DMS53 treated with DMSO at 0.1 percent for 48 hours (cell line): Measurements from ENCODE around the gene LANCL1.

Source experiments
- DNase-seq: peaks from one replicate; lab custom pipeline; 2025; ENCODE audit not compliant: unreplicated experiment; lab: John Stamatoyannopoulos, UW

The LANCL1 gene

GRCh38 chr2:210476194-210477128 is at the start of gene LANCL1:
Gene LANCL1, minus strand, starts transcription at chr2:210476759. Its CDS starts 363 bp downstream, at chr2:210476396.
- DNase-seq = peak; percentile 69

DNA sequence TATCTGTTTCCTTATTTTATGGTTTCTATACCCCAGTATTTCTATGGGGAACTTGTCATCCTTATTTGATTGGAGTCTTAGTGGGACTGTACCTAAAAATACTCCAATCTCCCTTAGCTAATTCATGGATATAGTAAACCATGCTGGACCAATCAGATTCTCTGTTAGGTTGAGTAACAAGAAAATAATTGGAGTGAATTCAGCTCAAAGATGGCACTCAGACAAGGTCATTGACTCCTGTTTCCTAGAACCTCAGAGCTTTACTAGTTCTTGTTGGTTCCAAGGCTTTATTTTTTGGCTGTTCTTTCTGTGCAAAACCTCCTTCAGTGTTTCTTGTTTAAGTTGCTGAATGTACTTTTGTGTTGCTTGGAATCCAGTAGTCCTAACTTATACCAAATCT is 48.0 kb upstream of the LANCL1 start:
- DNase-seq = no peak

DNA sequence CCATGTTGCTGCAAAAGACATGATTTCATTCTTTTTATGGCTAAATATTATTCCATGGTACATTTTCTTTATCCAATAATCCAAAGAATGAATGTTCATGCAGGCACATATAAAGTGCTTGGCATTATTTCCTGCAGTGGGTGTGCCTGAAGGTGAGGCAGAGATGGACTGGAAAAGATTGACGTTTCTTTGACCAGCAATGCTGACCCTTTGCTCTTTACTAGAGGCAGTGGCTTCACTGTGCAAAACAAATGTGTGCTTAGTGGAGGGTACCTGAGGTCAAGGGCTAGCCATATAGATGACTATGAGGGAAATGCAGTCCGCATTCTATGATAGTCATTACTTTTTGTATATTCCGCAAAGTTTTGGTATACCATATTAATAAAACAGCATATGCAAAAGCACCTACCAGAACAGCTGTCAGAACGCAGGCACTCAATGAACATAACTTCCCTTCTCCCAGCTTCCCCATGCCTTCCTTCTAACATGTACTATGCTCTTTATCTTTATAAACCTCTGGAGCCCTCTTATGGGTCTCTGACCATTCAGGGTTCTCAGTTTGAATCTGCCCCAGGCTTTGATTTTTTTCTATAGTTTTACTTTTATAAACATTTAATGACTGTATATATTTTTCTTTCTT is 47.2 kb upstream of the LANCL1 start:
- DNase-seq = no peak

- no peak for DNase-seq
Measured at GRCh38 chr2:210522399-210522798, 45.8 kb upstream of the LANCL1 start.

DNA sequence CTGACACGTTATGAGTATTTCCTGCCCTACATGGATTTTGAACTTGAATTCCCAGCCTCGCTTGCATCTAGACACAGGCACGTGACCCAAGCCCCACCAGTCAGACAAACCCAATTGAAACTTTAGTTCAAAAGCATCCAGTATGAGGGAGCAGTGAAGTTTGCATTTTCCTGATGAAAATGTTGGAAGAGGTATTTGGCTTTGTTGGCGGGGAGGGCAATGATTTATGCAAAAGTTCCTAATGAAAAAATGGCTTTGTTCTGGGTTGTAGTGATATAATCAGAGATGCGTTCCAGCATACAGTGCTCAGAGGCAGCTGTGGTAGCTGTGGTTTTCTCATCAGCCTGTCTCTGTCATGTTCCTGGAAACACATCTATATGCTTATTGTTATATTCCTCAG is 43.0 kb upstream of the LANCL1 start:
- DNase-seq = no peak

DNA sequence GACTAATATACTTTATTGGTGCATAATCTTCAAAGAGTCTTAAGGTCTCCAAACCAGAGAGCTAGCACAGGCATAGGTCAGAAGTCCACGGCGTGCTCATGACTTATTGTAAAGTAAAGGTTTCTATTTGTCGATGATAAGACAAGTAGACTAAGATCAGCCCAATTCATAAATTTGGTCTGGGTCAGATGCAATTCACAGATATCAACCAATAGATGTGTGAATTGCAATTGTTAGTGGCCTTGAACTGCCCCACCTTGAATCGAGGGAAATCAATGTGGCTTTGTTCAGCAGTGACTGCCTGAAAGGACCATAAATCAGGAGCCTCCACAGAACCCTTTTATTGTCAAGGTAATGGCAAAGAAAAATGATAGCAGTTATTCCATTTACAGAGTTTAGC is 40.7 kb upstream of the LANCL1 start:
- DNase-seq = no peak

DNA sequence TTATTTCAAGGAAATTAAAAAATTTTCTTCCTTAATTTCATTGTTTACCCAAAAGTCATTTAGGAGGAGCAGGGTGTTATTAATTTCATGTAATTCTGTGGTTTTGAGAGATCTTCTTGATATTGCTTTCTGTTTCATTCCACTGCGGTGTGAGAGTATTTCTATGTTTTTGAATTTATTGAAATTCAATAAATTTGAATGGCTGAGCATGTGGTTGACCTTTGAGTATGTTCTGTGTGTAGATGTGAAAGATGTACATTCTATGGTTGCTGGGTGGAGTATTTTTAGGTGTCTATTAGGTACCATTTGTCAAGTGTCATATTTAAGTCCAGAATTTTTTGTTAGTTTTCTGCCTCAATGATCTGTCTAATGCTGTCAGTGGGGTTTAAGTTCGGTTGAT is 39.4 kb upstream of the LANCL1 start:
- DNase-seq = no peak

- DNase-seq = no peak
Measured at GRCh38 chr2:210503725-210504191, 27.2 kb upstream of the LANCL1 start.

GRCh38 chr2:210503001-210503623 is 26.6 kb upstream of the LANCL1 start:
- peak; percentile 6 for DNase-seq

GRCh38 chr2:210496512-210496911 is 20.0 kb upstream of the LANCL1 start:
- no peak for DNase-seq

- no peak for DNase-seq
Measured at GRCh38 chr2:210493528-210493927, 17.0 kb upstream of the LANCL1 start.

DNA sequence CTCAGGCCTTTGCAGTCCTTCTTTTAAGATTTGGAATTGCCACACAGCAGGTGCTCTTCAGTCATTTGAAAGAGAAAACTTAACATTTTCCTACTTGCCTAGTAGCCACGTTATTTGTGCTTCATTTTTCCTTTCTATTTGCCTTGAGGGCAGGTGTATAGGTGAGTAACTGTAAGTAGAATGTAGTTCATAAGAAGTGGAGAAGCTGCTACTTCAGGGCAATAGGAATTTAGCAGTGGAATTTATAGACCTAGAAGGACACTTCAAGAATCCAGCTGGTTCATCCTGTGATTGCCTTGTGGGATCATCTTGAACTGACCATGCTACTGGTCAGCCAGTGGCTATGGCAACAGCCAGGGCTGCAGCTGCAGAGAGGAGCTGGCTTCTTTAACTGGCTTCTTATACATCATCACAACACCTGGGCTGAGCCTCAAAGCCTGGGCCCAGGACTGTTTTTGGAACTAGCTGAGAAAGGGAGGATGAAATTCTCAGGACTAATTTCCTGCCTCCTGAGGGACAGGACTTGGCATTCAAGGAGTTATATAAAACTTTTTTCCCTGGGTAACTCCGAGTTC is 5.1 kb upstream of the LANCL1 start:
- DNase-seq = no peak

DNA sequence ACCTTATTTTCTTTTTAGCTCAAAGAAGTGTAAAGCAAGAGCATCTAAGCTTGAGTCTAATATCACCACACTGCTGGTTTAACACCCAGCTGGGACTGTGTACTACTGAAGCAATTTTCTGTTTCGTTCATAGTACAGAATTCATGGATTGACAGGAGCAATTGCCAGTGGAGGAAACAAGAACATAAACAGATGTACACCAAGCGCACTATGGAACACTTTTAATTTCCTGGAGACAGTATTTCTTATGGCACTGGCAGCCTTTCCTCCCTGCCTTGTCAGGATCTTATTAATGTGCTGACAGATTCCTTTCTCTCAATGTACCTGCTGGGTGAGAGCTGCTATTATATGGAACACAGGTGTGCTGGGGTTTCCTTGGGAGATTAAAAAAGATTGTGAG is 4.2 kb upstream of the LANCL1 start:
- no peak for DNase-seq

DNA sequence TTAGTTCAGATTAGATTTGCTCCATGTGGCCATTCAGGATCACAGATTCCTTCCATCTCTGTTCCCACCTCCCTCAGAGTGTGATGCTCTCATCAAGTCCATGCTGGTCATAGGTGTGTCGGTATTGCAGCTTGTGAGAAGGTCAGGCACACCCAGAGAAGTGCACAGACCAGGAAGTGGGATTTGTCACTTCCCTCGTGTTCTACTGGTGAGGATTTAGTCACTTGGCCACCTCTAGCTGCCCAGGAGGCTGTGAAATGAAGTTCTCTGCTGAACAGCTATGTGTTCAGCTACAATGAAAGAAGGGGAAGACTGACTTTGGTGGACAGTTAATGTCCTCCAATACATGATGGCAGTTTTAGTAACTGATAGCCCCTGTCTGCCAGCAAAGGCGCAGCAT is 3.5 kb upstream of the LANCL1 start:
- DNase-seq = no peak

DNA sequence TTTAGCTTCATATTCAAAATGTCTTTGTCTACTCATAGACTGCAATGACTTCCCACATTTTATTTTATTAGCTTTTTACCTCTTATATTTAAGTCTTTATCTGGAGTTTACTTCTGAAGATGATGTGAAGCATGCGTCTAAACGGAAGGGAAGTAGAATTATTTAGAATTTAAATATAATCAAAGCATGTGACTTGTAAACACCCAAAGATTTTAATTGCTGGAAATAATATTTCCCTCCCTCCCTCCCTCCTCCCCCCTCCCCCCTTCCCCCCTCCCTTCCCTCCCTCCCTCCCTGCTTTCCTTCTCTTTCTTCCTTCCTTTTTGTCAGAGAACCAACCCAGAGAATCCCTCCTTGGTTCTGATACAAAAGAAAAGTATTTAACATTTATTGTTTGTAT is 2.1 kb upstream of the LANCL1 start:
- DNase-seq = no peak

DNA sequence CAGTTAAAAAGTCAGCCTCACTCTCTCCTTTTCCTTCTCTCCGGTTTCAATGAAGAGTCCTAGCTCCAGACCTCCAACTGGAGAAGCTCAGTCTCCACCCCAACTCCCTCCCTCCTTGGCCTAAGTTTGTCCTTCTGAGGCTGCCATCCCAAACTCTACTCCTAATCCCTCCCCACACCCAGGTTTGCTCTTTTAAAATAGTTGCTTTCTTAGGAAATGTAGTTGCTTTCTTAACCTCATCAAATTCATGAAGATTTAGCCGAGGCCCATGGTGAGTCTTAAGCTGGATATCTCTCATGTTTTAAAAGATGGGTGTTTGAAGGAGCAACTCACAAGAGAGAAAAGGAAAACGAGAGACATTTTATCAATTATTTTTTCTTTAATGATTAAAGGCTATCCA is 937 bp upstream of the LANCL1 start:
- no peak for DNase-seq

- DNase-seq = no peak
Measured at GRCh38 chr2:210475706-210476105, 853 bp downstream of the LANCL1 start.

- no peak for DNase-seq
Measured at GRCh38 chr2:210474776-210475175, 1.8 kb downstream of the LANCL1 start.

GRCh38 chr2:210461401-210461800 is 15.2 kb downstream of the LANCL1 start:
- DNase-seq = no peak

GRCh38 chr2:210460322-210461227 is 16.0 kb downstream of the LANCL1 start:
- DNase-seq = no peak
